BLaER1 treated with 17β-estradiol and CSF1 and Interleukin-3, amounts not matched to agents 10 nM and 100 nM (cell line): ENCODE data around the gene QSOX2.

ENCODE experiments used
- H3K27ac ChIP-seq, 11 experiments: shearing (Covaris generic); formaldehyde crosslinking; 2 replicates each; pipeline ENCODE4 v1.8.1; 2022
- H3K27me3 ChIP-seq, 11 experiments: shearing (Covaris generic); formaldehyde crosslinking; 2 replicates each; pipeline ENCODE4 v1.8.1; 2022
- H3K36me3 ChIP-seq, 11 experiments: shearing (Covaris generic); formaldehyde crosslinking; 2 replicates each; pipeline ENCODE4 v1.8.1; 2022
- H3K4me1 ChIP-seq, 10 experiments: shearing (Covaris generic); formaldehyde crosslinking; 2 replicates each; pipeline ENCODE4 v1.8.1; 2022
- H3K4me2 ChIP-seq, 11 experiments: shearing (Covaris generic); formaldehyde crosslinking; 2 replicates each; pipeline ENCODE4 v1.8.1; 2022
- H3K4me3 ChIP-seq, 10 experiments: shearing (Covaris generic); formaldehyde crosslinking; 2 replicates each; pipeline ENCODE4 v1.8.1; 2022
- H3K9ac ChIP-seq, 11 experiments: shearing (Covaris generic); formaldehyde crosslinking; 2 replicates each; pipeline ENCODE4 v1.8.1; 2022
- H3K9me3 ChIP-seq, 11 experiments: shearing (Covaris generic); formaldehyde crosslinking; replicated peaks in 1 of 11; 2 replicates each; pipeline ENCODE4 v1.8.1; 2022
- H4K20me1 ChIP-seq, 11 experiments: shearing (Covaris generic); formaldehyde crosslinking; 2 replicates each; pipeline ENCODE4 v1.8.1; 2022
- Cebpa-rat ChIP-seq, 11 experiments: shearing (Covaris generic); IDR thresholded peaks; 2 replicates each; pipeline ENCODE4 v1.8.1; 2022

Gene QSOX2

DNA sequence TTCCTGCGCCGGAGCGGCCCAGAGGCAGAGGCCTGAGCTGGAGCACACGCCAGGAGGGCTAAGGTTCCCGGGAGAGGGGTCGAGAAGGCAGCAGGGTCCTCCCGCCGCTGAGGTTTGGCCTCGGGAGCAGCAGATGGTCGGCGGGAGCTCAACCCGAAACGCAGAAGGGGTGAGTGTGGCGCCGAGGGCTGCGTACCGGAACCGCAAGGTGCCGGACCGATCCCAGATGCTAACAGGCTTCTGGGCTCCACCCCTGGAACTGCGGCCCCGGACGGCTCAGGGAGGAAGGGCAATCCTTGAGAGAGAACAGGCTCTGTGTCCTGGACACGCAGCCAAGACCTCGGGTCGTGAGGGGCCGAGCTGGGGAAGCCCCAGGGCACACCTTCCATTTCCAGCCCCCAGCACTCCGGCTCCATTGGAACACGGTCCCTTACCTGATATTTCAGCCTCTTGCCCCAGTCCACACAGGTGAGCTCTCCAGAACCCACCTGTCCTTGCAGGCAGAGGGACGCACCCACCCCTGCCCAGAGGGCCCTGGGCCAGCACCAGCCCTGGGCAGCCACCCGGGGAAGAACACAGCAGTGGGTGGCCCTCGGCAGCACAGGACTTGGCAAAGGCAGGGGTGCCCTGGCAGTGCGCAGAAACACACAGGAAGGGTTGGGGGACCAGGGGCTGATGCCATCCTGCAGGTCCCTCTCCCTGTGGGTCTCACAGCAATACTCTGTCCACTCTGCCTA, 42.0 kb downstream of the QSOX2 start:
- no peak overlapping the region for H3K4me3 ChIP-seq
- peaks cover 72 to 80% (median 75%) of the 10 kb centered on the region in 11 experiments for H3K27me3 ChIP-seq
- H4K20me1 ChIP-seq, result peaks cover 0 to 91% (median 71%) of the 10 kb centered on the region in 11 experiments; a peak in 18 of 22 replicates
- peaks cover 0 to 19% (median 7%) of the 10 kb centered on the region in 11 experiments; a peak in 11 of 22 replicates for H3K9me3 ChIP-seq
- H3K4me2 ChIP-seq, result no peak overlapping the region
- peaks cover 0 to 15% (median 5%) of the 10 kb centered on the region in 10 experiments; a peak in 9 of 20 replicates for H3K4me1 ChIP-seq
- no peak for TF ChIP-seq Cebpa-rat (IDR thresholded peaks at IDR 0.05)
- peaks cover 0 to 26% (median 12%) of the 10 kb centered on the region in 11 experiments; a peak in 18 of 22 replicates for H3K36me3 ChIP-seq
- H3K27ac ChIP-seq, result no peak overlapping the region
- no peak overlapping the region for H3K9ac ChIP-seq

DNA sequence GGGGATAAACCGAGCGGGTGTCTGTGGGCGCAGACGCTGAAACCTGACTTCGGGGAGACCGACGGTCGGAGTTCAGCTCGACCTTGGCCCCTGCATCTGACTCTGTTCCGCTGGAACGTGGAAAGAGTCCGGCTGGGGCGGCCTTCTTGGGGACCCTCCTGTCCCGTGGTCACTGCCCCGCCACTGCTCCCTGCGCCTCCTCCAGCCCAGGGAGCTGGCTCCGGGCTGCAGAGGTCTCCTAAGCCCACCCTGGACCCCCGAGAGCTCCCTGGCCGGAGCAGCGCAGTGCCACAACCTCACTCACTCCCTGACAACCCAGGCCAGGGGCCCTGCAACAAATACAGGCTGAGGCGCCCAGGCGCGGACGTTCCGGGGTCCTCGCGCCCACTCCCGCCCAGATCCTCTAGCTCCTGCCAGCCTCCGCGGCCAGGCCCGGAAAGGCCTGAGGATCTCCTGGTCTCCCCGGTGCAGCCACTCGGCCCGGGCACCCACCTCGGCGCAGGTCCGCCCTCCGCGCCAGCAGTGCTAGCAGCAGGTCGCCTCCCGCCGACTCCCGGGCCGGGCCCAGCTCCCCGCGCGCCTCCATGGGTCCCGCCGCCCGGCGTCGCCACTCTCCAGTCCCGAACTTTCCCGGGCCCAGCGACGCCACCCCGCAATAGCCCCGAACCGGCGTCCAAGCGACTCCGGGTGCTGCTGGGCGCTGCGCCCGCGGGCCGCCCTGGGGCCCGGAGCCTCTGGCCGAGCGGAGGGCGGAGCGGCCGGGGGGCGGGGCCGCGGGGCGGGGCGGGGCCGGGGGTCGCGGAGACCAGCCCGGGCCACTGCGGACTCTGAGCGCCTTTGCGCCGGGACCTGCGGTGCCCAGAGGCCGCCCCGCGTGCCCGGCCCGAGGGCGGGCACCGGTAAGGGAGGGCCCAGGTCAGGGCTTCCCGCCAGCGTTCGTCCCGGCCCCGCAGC, 42.9 kb downstream of the QSOX2 start:
- H3K36me3 ChIP-seq, result peaks cover 0 to 20% (median 7%) of the 10 kb centered on the region in 11 experiments; a peak in 12 of 22 replicates
- no peak overlapping the region for H3K4me3 ChIP-seq
- H3K27me3 ChIP-seq, result peaks cover 80 to 88% (median 83%) of the 10 kb centered on the region in 11 experiments
- H3K4me1 ChIP-seq, result peaks cover 0 to 14% (median 4%) of the 10 kb centered on the region in 10 experiments; a peak in 9 of 20 replicates
- H3K9me3 ChIP-seq, result peaks cover 0 to 19% (median 7%) of the 10 kb centered on the region in 11 experiments; a peak in 11 of 22 replicates
- H3K27ac ChIP-seq, result no peak overlapping the region
- peaks cover 0 to 93% (median 68%) of the 10 kb centered on the region in 11 experiments; a peak in 18 of 22 replicates for H4K20me1 ChIP-seq
- H3K4me2 ChIP-seq, result no peak overlapping the region
- no peak overlapping the region for H3K9ac ChIP-seq
- TF ChIP-seq Cebpa-rat (IDR thresholded peaks at IDR 0.05), result no peak

- H3K9me3 ChIP-seq, result peaks cover 0 to 19% (median 7%) of the 10 kb centered on the region in 11 experiments; a peak in 11 of 22 replicates
- no peak overlapping the region for H3K9ac ChIP-seq
- peaks cover 89 to 97% (median 92%) of the 10 kb centered on the region in 11 experiments for H3K27me3 ChIP-seq
- H3K4me3 ChIP-seq, result no peak overlapping the region
- peaks cover 0 to 93% (median 64%) of the 10 kb centered on the region in 11 experiments; a peak in 18 of 22 replicates for H4K20me1 ChIP-seq
- peaks cover 4 to 9% (median 4%) of the 10 kb centered on the region in 10 experiments; a peak in 16 of 20 replicates for H3K4me1 ChIP-seq
- H3K4me2 ChIP-seq, result no peak overlapping the region
- H3K36me3 ChIP-seq, result peaks cover 0 to 15% (median 7%) of the 10 kb centered on the region in 11 experiments; a peak in 8 of 22 replicates
- no peak overlapping the region for H3K27ac ChIP-seq
- no peak for TF ChIP-seq Cebpa-rat (IDR thresholded peaks at IDR 0.05)
These were observed 43.8 kb downstream of the QSOX2 start for GRCh38 chr9:136201609-136202453.

- no peak overlapping the region for H3K4me3 ChIP-seq
- H3K4me1 ChIP-seq, result peaks cover 4 to 11% (median 8%) of the 10 kb centered on the region in 10 experiments; a peak in 15 of 20 replicates
- H3K9ac ChIP-seq, result no peak overlapping the region
- TF ChIP-seq Cebpa-rat (IDR thresholded peaks at IDR 0.05), result no peak
- H3K36me3 ChIP-seq, result peaks cover 0 to 9% (median 6%) of the 10 kb centered on the region in 11 experiments; a peak in 7 of 22 replicates
- peaks cover 96 to 100% (median 99%) of the 10 kb centered on the region in 11 experiments for H3K27me3 ChIP-seq
- peaks cover 0 to 19% (median 7%) of the 10 kb centered on the region in 11 experiments; a peak in 11 of 22 replicates for H3K9me3 ChIP-seq
- no peak overlapping the region for H3K4me2 ChIP-seq
- H3K27ac ChIP-seq, result no peak overlapping the region
- H4K20me1 ChIP-seq, result peaks cover 0 to 93% (median 60%) of the 10 kb centered on the region in 11 experiments; a peak in 18 of 22 replicates
These were observed 44.4 kb downstream of the QSOX2 start for GRCh38 chr9:136201174-136201573.

- peaks cover 0 to 90% (median 56%) of the 10 kb centered on the region in 11 experiments; a peak in 18 of 22 replicates for H4K20me1 ChIP-seq
- no peak overlapping the region for H3K9ac ChIP-seq
- no peak for TF ChIP-seq Cebpa-rat (IDR thresholded peaks at IDR 0.05)
- no peak overlapping the region for H3K27ac ChIP-seq
- peaks cover 4 to 11% (median 8%) of the 10 kb centered on the region in 10 experiments; a peak in 15 of 20 replicates for H3K4me1 ChIP-seq
- peaks cover 98 to 100% (median 100%) of the 10 kb centered on the region in 11 experiments for H3K27me3 ChIP-seq
- no peak overlapping the region for H3K4me2 ChIP-seq
- H3K4me3 ChIP-seq, result no peak overlapping the region
- peaks cover 0 to 19% (median 7%) of the 10 kb centered on the region in 11 experiments; a peak in 11 of 22 replicates for H3K9me3 ChIP-seq
- peaks cover 0 to 2% (median 0%) of the 10 kb centered on the region in 11 experiments; a peak in 6 of 22 replicates for H3K36me3 ChIP-seq
These were observed 45.2 kb downstream of the QSOX2 start for GRCh38 chr9:136200424-136200823.

DNA sequence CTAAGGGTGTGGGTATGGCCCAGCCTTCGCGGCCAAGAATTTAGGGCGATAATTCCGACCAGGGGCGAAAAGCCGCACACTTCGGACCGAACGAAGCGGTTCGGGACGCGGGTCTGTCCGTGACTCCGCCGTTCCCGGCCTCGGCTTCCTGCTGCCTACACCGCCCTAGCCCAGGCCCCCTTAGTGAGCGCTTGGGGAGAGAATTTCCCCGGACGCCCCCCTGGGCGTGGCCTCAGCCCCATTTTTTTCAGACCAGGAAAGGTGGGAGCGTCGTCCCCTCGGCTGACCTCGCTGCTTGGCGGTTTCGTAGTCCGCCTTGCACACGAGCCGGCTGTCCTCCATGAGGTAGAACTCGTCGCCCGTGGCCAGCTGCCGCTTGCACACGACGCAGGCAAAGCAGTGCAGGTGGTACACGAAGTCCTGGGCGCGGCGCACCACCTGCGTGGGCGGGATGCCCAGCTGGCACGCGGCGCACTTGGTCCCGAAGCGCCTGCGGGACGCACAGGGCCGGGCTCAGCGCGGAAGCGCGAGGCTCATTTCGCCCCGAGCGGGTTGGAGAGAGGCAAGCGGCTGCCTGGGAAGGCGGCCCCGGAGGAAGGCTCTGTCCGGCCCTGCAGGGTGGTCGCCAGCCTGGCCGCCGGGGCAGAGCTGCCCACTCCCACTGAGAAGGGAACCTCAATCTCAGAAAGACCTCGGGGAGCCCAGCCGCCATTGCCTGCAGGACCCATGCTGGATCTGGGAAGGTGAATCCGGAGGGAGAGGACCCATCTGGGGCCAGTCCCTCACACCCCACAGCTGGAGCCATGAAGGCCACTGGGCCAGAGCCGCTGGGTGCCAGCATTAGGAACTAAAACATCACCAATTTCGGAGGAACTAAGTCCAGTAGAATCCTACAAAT, 46.0 kb downstream of the QSOX2 start:
- TF ChIP-seq Cebpa-rat (IDR thresholded peaks at IDR 0.05), result no peak
- no peak overlapping the region for H3K27ac ChIP-seq
- H4K20me1 ChIP-seq, result peaks cover 0 to 89% (median 50%) of the 10 kb centered on the region in 11 experiments; a peak in 17 of 22 replicates
- peaks cover 4 to 11% (median 8%) of the 10 kb centered on the region in 10 experiments; a peak in 15 of 20 replicates for H3K4me1 ChIP-seq
- H3K4me2 ChIP-seq, result no peak overlapping the region
- peaks cover 98 to 100% (median 100%) of the 10 kb centered on the region in 11 experiments for H3K27me3 ChIP-seq
- no peaks in the 10 kb centered on the region for H3K36me3 ChIP-seq
- H3K9me3 ChIP-seq, result peaks cover 0 to 19% (median 7%) of the 10 kb centered on the region in 11 experiments; a peak in 11 of 22 replicates
- H3K4me3 ChIP-seq, result no peak overlapping the region
- no peak overlapping the region for H3K9ac ChIP-seq

DNA sequence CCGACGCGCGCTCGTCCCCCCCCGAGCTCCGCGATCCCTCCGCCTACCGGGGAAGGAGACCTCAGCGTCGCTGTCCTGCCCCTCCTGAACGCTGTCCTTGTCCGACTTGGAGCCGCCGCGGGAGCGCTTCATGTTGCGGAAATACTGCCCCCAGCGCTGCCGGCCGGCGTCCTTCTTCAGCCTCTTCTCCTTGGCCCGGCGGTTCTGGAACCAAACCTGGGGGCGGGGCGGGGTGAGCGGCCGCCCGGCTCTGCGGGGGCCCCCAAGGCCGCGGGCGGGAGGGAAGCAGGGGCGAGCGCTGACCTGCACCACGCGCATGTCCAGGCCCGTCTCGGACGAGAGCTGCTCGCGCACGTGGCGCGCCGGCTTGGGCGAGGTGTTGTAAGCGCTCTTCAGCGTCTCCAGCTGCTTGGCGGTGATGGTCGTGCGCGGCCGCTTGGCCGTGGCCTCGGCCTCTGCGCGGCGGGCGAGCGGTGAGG, 47.0 kb downstream of the QSOX2 start:
- Histone ChIP-seq H3K9me3 (peaks cover 0 to 19% (median 7%) of the 10 kb centered on the region in 11 experiments; a peak in 11 of 22 replicates), H3K4me1 (peaks cover 4 to 11% (median 8%) of the 10 kb centered on the region in 10 experiments; a peak in 15 of 20 replicates), H4K20me1 (peaks cover 0 to 79% (median 40%) of the 10 kb centered on the region in 11 experiments; a peak in 16 of 22 replicates), H3K36me3 (no peaks in the 10 kb centered on the region), H3K9ac (no peak overlapping the region), H3K4me2 (no peak overlapping the region), H3K27me3 (peaks cover 98 to 100% (median 100%) of the 10 kb centered on the region in 11 experiments), H3K27ac (no peak overlapping the region), H3K4me3 (no peak overlapping the region)
- no peak for TF ChIP-seq Cebpa-rat (IDR thresholded peaks at IDR 0.05)
